Measurements from ENCODE around the gene NR2F1.
"Not testable (repeated sequence)": the region's sequence is repeated elsewhere in the genome, so short reads cannot be mapped to it uniquely, and the experiment has no call there.

The NR2F1 gene

GRCh38 chr5:93582677-93583438, at the start of gene NR2F1:
Gene NR2F1, plus strand, starts transcription at chr5:93583222. Its CDS starts 1,802 bp downstream, at chr5:93585024.
- DNase-seq (ENCODE audit: low spot score) = peak; percentile 82

DNA sequence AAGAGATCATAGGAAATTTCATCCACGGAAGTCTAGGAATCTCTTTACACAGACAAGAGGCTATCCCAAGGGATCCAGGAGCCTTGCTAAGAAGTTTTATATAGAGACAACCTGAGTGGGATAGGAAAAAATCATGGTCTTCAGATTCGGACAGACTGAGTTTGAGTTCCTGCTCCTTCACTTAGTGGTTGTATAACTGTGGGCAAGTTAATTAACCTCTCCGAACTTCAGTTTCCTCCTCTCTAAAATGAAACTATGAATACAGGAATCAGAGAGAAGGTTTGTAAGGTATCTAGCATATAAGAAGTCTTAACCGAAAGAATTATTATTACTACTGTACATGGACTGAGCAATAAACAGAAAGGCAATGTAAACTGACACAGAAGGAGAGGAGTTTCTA, 37.1 kb upstream of the NR2F1 start:
- DNase-seq (ENCODE audit: low spot score) = no peak

DNA sequence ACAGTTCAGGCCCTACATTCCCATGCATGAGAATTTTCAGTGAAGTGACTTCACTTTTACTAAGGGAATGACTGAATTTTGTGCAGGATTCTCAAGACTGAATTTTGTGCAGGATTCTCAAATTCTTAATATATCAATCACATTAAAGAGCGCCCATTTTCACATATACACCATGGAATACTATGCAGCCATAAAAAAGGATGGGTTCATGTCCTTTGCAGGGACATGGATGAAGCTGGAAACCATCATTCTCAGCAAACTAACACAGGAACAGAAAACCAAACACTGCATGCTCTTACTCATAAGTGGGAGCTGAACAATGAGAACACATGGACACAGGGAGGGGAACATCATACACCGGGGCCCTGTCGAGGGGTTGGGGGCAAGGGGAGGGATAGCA, 33.4 kb upstream of the NR2F1 start:
- not testable (repeated sequence) for DNase-seq (ENCODE audit: low spot score)

DNA sequence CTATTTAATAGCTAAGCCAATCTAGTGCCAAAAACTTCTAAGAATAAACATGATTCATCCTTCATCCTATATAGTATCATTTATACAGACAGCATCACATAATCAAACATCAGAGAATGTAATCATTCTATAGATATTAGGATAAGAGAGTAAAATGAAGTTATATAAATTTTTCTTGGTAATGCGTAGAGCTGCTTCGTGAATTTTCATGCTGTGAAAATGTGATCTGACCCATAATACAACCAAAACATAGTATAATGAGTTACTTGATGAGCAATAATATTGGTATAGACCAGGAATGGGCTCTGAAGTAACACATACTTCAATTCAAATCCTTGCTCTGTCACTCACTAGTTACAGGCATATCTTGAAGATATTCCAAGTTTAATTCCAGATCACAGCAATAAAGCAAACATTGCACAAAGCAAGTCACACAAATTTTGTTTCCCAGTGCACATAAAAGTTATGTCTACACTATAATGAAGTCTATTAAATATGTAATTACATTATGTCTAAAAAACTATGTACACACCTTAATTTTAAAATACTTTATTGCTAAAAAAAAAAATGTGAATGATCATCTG, 25.9 kb upstream of the NR2F1 start:
- no peak for DNase-seq (ENCODE audit: low spot score)

DNA sequence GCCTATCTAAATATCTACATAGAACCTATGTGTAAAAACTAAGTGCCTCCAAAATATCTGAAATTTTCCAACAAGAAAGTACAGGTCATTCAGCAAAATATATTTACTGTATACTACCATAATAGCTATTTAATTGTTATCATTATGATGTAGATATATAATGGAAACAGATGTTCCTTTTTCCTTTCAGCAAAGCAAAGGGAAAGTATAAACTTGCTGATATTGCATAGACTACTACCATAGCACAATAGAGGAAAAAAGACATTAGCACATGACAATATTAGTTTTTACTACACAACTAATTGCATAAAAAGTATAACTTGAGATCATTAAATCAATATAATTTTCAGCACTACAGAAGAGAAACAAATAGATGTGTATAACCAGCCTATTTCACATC, 16.9 kb upstream of the NR2F1 start:
- DNase-seq (ENCODE audit: low spot score) = no peak

DNA sequence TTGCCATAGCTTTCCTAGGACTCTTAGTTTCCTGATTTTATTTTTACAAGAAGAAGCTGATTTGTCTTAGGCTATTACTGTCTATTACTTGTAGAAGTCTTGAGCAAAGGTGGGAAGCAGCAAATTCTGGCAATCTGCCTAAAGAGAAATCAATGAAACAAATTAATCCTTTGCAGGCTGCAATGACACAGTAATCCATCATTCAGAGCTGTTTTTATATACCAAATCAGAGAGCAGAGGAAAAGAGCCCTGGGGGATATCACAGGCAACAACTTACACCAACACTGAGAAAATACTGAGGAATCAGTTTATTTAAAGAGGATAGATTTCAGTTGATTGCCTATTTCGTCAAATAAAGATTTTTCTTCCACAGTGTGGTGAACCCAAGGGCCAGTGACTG, 15.6 kb upstream of the NR2F1 start:
- no peak for DNase-seq (ENCODE audit: low spot score)

- no peak for DNase-seq (ENCODE audit: low spot score)
Observed at GRCh38 chr5:93569300-93570160, 13.5 kb upstream of the NR2F1 start.

- no peak for DNase-seq (ENCODE audit: low spot score)
Observed at GRCh38 chr5:93570294-93571113, 12.5 kb upstream of the NR2F1 start.

- no peak for DNase-seq (ENCODE audit: low spot score)
Observed at GRCh38 chr5:93571114-93571949, 11.7 kb upstream of the NR2F1 start.

GRCh38 chr5:93572101-93572607, 10.9 kb upstream of the NR2F1 start:
- no peak for DNase-seq (ENCODE audit: low spot score)

DNA sequence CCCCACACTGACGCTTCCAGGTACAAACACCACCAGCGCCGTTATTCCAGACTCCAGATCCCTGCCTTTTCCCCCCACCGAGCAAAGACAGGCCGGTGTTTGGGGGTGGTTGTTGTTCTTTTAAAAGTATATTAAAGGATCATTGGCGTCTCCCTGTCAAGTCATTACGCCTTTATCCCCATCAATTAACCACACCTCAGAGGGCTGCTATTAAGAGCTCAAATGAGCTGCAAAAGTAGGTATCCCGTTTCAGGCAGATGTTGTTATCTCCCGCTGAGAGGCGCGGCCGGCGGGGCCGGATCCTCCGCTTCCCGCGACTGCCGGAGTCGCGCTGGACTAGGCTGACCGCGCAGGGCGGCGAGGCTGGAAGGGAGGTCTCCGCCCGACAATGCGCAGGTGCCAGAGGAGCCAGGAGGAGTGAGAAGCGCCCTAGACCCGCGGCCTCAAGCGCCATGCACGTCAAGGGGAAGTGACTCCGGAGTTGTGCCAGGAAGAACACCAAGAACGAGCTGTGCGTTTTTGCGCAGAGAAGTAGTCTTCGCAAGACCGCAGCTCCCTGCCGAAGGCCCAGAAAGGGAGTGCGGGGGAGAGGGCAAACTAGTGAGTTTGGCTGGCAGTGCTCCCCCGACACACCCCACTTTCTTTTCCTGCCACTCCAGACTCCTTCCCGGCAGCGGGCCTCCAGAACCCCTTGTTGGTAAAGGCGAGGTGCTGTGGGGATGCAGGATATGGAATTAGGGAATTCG, 10.2 kb upstream of the NR2F1 start:
- DNase-seq (ENCODE audit: low spot score) = no peak

DNA sequence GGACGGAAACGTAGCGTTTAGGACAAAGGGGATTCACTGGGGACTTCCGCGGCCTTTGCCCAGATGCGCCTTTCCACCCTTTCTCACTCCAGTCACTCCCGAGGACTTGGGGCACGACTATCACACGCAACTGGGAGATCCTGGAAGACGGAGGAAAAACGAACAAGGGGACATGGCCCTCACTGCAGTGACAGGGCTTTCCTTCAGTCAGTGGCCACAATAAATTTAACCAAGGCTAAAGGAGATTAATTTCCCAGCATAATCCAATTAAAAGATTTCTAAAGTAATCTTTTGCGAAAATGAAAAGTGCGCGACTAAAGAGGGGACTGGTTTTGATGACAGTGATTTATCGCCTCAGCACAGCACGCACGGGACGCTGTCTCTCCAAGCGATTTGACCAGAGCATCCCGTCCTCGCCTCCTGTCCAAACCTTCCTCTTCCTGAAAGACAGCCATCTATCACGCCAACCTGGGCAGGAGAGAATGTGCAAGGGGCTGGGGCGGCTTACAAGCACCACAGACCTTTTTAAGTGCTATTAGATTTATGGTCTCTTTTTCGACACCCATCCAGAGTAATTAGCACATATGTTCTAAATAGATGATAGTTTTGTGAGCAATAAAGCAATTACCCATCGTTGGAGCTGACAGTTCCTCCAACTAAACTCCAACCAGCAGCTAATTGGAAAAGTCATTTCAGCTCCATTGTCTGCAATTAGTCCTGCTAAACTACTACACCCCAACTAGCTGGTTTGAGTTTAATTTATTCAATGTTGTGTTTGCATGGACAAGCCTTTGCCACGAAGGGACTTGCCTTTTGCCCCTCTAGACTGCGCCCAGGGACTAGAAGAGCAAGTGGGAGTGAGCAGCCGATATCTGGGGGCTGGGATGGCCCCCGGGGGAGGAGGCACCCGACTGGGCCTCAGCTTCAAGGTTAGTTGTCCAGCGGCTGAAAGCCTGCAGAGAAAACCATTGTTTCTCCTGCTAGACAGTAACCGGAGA, 9.4 kb upstream of the NR2F1 start:
- no peak for DNase-seq (ENCODE audit: low spot score)

DNA sequence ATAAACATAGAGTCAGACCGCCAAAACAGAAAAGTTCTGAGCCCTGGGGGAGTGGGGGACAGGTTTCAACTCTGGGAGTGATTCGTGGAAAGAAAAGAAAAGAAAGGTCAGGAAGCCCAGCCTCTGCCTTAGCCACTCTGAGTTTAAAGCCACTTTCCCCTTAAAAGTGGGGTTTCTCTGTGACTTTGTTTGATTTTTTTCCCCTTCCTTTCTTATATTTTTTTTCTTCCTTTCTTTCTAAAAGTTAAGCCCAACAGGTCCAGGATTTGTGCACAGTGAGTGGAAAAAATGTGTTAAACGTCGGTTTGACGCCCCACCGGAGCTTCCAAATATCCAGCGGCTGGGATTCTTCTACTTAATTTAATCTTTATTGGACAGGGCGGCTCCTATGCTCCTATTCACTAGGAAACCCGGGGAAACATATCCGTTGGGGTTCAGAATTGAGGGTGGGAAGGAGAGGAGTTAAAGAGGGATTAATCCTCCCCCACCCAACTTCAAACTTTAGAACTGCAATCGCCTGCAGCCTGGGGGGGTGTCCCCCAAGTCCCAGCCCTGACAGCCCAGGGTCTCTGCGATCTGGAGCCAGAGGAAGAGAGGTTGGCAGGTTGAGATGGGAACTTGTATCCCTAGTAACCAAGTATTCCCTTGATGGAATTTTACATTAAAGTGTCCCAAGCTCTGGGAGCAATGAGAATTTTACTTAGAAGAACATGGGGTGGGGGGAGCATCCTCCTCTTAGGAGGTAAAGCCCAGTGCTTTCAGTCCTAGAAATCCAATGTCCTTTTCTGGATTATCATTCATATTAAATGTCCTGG, 8.3 kb upstream of the NR2F1 start:
- DNase-seq (ENCODE audit: low spot score) = no peak

DNA sequence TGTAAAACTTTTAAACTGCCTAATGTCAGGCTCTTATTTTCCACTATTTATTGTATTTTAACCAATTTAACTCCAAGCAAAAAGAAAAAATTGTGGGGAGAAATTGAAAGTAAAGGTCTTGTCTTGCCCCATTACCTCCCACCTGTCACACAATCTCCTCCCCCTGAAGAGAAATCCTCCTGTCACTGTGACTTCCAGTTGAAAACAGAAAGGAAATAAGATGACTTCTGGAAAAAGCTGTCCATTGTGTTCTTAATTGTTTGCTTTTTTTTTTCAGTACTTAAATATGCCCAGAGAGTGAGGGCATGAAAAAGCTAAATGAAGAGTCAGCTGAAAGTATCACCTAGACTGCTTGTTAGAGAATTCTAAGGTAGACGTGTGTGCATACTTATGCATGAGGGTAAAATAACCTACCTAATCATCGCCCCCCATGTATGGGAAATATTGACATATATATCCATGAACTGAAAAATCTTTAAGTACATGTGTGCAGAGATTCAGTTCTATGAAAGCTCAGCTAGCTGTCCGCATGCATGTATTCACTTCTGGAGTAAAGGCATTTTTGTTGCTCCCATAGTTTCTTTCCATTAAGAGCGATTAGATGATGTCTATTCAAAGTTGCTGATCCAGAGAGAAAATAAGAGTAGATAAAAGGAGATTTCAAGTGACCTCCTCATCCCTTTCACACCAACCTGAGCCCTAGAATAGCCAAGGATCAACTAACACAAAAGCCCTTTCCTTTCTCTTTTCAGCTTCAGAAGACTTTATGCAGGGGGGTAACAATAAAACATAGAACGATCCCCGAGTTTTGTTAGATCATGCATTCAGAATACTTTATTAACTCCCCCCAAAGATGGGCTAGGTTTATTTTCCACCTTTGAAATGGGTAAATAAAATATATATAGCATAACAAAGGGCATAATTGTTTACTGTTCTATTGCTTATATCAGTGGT, 7.3 kb upstream of the NR2F1 start:
- DNase-seq (ENCODE audit: low spot score) = no peak

DNA sequence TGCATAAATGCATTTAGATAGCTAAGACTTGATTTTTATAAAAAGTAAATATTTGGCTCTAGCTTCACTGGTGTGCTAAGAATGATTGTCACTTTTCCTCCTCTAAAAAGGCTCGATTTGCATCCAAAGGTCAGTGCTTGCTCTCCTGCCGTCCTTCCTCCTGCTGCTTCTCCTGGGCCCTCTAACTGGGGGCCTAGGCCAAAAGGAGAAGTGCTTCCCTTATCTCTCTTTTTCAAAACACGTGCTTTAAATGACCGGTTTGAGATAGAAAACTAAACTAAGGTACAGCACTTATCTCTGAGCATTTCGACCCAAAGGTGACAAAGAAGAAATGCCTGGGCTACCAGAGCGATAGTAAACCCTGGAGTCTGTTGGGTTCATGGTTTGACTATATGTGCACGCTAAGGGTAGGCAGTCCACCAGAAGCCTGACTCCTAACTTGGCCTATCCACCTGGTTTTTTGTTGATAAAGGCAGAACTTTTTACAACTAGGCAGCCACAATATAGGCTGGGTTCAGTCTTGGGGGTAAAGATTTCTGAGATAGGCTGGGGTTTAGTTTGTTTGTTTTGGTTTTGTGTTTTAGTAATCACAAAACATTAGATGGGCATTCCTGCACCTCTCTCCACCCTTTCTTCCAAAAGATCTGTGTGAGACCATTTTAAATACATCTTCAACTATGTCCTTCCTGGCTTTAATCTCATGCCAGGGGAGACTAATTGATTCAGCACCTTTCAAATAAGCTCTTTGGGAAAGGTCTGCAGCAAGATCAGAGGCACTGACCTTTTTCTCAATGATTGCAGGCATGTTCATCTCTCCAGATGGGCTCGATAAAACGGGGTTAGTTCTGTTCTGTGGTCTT, 5.8 kb upstream of the NR2F1 start:
- no peak for DNase-seq (ENCODE audit: low spot score)
